Stimulated activated CD8-positive, alpha-beta memory T cell treated with anti-CD3 and anti-CD28 coated beads, Interleukin-7, amount 100 ng/mL, for 48 hours (primary cell): ENCODE results near the gene ITPK1.
"Not testable (repeated sequence)": the region's sequence is repeated elsewhere in the genome, so short reads cannot be mapped to it uniquely, and the experiment has no call there.

Experiments used
- DNase-seq, 2 donors: peaks; one replicate each; pipeline ENCODE4 v3.0.0-alpha.2; 2020; ENCODE audit warnings: low read depth in 1 of 2; ENCODE audit errors: extremely low read depth in 1 of 2

The ITPK1 gene

DNA sequence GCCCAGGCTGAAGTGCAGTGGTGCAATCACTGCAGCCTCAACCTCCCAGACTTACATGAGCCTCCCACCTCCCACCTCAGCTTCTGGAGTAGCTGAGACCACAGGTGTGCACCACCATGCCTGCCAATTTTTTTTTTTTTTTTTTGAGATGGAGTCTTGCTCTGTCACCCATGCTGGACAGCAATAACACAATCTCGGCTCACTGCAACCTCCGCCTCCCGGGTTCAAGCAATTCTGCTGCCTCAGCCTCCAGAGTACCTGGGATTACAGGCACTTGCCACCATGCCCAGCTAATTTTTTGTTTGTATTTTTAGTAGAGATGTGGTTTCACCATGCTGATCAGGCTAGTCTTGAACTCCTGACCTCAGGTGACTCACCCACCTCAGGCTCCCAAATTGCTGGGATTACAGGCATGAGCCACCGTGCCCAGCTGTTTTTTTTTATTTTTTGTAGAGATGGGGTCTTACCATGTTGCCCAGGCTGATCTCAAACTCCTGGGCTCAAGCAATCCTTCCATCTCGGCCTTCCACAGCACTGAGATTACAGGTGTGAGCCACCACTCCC is 15.6 kb upstream of the ITPK1 start:
- not testable (repeated sequence) for DNase-seq

DNA sequence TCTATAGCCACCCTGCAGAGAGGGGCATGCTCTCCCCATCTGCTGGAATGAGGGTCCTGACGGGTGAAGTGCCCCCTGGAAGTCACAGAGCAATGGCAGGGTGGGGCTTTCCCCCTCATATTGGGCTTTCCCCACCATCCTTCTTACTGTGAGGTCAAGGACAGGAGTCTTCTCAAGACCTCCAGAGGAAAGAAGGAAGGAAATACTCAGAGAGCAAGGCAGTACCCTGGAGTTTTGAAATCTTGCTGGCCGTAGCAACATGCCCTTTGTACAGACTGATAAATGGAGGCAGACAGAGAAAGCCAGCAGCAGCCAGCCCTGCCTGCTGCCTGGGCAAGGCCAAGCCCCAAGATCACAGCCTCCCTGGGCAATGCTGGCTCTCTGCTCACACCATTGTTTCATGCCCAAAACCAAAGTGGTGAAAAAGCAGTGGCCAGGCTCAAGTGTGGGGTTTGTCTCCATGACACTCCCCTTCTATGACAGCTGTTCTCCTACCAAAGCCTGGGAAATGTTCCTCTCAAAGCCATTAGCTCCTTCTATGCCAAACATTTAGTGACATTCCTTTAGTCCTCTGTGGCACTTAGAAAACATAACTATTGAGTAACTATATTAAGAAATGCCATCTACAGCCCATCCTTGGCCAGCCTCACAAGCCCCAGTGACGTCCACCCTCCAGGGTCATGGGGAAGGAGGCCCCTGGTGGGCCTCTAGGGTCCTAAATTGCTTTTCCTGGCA is 13.2 kb upstream of the ITPK1 start:
- DNase-seq, result no peak

DNA sequence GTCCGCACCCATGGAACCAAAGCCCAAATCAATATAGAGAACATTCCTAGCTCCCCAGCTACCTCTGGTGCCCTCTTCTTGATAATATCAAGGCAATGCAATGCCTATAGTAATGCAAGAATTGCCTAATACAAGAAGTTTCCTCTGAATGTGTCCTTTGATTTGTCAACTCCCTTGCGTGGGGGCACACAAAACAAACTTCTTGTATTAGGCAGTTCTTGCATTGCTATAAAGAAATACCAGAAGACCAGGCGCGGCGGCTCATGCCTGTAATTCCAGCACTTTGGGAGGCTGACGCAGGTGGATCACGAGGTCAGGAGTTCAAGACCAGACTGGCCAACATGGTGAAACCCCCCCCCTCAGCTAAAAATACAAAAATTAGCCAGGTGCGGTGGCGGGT is 10.4 kb upstream of the ITPK1 start:
- no peak for DNase-seq

DNA sequence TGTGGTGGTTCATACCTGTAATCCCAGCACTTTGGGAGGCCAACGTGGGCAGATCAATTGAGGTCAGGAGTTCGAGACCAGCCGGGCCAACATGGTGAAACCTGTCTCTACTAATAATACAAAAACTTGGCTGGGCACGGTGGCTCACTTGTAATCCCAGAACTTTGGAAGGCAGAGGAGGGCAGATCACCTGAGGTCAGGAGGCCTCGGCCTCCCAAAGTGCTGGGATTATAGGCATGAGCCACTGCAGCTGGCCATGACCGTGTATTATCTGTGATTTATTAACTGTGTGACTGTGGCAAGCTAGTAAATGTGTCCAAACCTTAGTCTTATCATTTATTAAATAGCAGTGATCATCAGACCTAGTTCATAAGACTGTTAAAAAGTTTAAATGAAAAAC is 7.1 kb upstream of the ITPK1 start:
- no peak for DNase-seq

DNA sequence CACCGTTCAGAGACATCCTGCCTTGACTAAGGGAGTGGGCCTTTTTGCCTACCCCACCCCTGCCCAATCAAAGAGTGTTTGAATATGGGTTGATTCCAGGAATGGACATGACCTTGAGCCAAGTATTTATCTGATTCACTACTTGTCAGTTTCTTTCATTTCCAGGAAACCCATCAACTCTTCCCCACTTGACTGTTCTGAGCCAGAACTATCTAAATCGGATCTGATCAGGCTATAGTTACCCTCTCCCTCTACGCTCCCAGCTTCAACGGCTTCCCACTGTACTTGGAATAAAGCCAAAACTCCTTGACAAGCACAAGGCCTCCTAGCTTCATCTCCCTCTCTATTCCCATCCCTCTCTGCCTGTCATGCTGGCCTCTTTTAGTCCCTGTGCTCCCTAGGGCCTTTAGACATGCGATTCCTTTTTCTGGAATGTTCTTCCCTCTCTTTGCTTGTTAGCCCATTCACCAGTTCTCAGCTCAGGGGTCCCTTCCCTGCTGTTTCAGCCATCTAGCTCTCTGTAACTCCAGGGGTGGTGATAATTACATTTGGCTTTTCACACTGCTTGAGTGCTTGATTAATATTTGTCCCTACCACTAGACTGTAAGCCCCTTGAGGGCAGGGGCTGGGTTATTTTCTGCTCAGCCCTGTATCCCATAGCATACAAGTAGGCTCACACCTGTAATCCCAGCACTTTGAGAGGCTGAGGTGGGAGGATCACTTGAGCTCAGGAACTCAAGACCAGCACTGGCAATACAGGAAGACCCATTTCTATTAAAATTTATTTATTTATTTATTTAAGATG is 5.5 kb upstream of the ITPK1 start:
- DNase-seq, result no peak

DNA sequence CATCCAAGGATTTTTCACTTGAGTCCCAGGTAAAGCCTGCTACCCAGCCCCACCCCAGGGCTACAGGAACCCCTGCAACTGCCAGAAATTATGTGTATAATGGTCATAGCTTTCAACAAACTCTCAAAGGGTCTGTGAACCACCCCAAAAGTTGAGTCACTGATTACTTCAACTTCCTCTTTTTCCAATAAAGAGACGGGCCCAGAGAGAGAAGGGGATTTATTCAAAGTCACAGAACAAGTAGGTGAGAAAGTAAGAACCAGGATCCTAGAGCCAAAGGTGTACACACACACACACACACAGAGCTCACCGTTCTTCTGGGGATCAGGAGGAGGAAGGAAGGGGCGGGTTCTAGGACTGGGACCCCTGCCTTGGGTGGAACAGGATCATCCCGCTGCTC is 4.8 kb upstream of the ITPK1 start:
- no peak for DNase-seq

DNA sequence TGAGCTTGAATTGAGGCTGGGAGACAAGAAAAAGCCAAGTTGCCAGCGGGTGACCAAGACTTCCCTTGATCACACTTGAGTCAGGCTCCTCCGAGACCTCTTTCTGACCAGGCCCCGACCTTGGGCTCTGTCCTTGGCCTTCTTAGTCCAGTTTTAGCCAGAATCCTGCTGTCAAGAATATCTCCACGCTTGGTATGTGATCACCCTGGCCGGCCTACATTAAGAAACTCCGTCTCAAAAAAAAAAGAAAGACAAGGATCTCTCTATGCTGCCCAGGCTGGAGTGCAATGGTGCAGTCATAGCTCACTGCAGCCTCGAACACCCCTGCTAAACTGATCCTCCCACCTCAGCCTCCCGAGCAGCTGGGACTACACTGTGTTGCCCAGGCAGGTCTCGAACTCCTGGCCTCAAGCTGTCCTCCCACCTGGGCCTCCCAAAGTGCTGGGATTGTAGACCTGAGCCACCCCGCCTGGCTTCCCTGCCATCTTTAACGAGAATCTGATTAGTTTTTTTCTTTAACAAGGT is 1.0 kb upstream of the ITPK1 start:
- DNase-seq, result no peak

DNA sequence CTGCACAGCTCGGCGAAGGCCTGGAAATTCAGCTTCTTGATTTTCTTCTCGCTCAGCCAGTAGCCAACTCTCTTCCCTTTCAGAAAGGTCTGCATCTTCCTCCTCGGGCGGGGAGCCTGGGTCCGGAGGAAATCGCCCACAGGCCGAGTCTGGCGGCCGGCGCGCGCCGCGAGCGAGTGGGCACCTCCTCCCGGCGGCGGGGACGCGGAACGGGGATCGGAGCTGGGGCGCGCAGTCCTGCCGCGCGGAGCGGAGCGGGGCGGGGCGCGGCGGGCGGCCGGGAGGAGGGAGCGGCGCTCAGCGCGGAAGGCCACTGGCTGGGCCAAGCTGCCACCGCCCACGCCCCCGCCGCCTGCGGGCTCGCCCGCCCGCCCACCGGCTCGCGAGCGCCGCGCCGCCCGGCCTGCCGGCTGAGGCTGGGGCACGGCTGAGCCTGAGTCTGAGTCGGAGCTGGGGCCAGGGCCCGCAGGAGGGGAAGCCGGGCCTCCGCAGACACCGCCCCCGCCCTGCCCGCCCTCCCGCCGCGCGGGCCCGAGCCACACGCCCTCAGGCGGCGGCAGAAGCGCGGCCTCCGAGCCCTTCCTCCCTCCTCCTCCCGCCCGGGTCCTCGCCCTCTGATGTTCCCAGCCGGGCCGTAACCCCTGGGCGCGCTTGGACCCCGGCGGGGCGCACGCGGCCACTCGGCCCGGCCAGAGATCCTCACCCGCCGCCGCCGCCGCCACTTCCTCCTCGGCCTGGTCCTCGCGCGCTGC is 480 bp downstream of the ITPK1 start:
- DNase-seq, result peak; percentile 80 to 85

DNA sequence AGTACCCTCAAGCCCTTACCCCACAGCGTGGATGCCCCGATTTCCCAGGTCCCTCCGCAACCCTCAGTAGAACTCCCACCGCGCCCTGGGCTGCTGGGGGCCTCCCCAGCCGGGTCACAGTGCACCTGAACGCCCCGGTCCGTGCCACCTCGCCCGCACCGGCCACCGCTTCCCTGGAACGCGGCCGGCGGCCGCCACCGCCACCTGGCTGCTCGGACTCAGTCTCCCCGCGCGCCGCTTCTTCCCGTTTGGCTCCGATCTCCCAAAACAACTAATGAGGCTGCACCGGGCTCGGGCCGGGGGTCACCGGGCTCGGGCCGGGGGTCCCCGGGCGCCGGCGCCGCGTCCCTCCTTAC is 1.0 kb downstream of the ITPK1 start:
- no peak for DNase-seq

DNA sequence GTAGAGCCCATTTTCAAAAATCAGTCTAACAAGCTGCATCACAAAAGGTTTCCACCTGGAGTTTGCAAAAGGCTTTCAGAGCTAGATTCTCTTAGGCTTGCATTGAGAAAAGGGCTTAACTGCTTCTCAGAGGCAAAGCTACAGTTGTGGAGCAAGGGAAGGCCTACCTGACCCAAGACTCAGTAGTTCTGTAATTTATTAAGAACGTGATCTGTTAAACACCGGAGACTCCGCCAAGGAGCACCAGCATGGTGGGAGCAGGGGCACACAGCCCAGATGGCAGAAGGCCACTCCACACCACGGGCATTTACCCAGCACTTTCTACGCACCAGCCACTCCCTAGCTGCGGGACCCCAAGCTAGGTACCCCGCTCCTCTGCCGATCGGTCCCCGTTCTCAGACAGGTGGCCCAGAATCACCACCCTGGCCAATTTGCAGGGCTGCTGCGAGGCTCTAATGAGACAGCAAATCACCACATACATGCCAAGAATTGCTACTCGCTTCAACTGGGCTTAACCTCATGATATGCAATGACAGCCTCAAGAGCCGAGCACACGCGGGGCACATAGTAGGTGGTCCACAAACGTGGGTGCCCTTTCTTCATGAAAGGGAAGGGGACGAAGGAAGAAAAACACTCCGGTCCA is 1.5 kb downstream of the ITPK1 start:
- no peak for DNase-seq

DNA sequence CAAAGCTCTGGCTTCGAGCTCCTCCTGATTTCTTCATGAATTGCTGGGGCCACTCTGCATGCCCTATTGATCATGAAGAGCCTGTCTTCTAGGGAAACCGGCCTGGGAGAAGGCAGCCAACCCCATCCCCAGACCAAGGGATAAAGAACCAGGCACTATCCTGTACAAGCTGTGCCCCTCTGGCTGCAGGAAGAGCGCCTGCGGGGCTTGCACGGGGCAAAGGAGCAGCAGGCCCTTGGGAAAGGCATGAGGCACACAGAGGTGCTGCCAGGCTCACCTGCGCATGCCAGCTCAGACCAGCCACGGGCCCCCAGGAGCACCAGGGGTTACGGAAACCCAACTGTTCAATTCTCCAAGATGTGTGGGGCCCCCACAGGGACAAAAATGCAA is 2.1 kb downstream of the ITPK1 start:
- DNase-seq, result no peak

DNA sequence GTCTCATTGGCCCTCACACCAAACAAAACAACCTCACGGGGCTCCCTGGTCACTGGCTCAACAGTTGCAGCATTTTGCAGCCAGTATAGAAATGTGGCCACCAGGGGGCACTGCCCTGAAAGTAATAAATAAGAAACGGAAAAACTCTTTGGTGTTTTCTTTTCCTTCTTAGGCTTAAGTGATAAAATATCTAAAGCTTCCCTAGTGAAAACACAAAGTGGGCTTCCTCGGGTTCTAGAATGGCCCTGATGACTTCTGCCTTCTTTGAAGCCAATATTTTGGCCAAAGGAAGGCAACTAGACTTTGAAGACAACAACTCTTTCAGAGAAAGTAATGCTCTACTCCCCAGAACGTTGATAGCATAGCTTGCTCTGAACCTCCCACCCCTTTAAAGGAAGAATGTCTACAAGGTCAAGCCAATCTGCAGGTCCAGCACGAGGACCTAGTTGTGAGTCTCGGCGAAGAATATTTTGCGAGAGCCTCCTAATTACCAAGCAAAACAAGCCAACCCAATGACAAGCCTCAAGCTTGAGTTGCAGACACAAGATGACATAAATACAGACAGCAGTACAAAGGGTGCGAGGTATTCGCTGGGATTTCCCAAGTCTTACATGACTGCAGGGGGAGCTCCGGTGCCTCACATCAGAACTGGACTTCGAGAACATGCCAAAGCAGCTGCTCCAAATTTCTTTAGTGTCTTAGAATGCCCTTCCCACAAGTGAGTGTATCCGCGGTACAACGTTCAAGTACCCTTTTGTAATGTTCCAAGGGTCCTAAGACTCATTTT is 2.6 kb downstream of the ITPK1 start:
- DNase-seq, result peak; percentile 31 to 65

DNA sequence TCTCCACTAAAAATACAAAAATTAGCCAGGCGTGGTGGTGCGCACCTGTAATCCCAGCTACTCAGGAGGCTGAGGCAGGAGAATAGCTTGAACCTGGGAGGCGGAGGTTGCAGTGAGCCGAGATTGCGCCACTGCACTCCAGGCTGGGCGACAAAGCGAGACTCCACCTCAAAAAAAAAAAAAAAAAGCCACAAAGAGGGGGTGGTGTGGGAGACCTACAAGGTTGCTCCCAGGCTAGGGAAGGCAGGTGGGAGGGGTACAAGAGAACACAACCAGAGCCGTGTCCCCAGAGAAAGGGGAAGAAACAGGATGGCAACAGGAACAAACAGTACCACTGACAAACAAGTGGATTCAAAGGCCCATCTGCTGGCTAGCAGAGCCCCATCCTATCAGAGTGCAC is 4.2 kb downstream of the ITPK1 start:
- DNase-seq, result not testable (repeated sequence)

DNA sequence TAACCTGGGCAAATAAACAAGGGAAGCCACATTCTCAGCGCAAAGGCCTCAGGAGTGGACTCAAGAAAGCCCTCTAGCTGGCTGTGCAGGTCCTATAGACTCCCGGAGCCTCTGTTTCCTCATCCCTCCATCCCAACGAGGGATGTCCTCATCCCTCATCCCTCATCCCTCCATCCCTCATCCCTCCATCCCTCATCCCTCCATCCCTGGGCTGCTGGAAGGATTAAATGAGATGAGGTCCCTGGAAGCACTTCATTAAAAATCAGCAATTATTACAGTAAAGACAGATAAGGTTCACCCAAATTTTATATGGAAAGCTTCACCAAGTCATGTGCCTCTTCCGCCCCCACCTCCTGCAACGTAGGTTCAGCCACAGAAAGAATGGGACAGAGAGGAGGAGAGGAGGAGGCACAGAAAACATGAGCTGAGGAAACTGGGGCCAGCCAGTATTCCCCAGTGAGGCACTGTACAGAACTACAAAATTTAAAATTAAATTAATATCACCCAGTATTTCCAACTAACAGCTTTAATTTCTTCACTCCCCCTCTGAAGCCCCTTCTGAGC is 4.8 kb downstream of the ITPK1 start:
- DNase-seq, result no peak

DNA sequence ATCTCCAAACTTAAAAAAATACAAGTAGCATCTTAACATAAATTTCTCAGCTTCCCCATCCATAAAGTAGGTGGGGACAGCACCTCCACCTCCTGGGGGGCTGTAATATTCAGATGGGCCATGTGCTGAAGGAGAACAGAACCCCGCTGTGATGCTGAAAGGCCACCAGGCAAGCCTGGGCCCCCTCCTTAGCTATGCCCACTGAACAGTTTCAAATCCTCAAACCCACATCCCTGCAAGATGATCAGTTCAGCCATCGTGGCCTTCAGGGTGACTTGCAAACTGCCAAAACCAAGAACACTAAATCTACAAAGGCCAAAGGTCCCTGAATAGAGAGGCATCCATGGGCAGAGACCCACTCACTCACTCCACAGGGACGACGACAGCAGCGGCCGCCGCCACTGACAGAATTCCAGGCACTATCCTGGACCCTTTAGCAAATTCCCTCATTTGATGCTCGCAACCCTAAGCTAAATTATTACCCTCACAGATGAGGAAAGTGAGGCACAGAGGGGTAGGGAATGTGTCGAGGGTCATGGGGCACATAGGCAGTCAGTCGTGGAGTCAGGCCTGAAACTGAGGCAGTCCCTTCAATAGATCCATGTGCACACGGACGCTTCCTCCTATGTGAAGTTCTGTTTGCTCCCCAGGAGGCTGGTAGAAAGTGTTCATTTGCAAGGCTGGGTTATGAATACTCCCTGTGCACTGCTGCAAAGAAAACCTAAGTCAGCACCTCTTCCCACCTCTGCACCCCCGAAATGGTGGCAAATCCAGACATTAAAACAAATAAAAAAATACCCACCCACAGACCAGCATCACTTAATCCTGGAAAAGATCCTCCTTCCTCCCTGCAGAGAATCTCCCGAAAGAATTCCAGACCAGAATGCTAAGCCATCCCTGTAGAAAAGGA is 5.9 kb downstream of the ITPK1 start:
- no peak for DNase-seq

DNA sequence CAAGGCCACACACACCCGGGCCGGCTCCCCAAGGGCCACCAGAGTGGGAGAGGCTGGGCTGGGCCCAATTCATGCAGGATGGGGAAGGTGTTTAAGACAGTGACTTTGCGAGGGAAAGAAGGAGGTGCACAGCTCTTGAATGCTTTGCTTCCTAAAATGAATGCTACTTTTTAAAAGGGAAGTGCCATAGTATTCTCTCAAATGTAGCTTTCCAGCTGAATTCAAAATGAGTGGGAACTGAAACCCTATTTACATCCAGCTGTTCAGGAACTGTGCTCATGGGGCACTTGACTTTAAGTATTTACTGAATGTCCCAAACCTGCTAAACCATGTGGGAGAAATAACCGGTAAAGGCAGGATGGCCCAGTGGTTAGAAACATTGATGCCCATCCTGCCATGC is 7.6 kb downstream of the ITPK1 start:
- DNase-seq, result no peak

DNA sequence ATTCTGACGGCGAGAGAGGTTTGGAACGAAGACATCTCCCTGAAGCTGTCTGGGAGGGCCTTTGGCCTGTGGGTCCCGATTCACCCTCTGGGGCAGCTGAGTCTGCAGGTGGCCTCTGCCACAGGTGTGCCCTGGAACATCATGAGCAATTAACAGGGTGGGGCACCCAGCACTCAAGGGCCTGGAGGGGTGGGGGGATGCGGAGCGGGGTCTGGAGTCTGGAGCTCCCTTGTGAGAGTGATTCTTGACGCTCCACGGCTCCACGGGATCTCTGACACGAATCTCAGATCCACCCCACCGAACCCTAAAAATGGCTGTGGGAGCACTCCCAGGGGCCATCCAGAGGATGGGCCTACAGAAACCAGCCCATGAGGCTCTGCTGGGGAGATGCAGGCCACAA is 8.3 kb downstream of the ITPK1 start:
- no peak for DNase-seq

DNA sequence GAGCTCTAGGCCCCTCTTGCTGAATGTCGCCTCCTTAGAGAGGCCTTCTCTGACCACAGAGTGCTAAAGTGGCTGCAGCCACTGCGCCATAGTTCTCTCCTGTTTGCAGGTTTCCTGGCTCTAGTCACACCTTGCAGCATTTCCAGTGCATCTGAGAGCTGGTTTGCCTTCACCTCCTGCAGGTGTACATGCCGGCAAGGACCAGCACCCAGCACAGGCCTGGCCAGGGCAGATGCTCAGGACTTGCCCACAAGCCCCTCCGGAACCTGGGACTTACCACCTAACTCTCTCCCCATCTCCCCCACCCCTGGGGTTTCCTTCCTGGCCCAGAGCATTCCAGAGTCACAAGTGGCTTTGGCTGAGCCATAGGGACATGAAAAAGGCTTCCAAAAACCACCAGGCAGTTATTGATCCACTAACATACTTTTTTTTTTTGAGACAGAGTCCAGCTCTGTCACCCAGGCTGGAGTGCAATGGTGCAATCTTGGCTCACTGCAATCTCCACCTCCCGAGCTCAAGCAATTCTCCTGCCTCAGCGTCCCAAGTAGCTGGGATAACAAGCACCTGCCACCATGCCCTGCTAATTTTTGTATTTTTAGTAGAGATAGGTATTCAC is 9.1 kb downstream of the ITPK1 start:
- no peak for DNase-seq
